Peyer's patch (tissue), 4 donors: ENCODE data around the gene TSPOAP1. TPM values are rescaled to one million over a fixed set of nuclear protein-coding genes. Genes with fewer than 3 reads are reported as not detected.
A peak's percentile ranks its signal among the peaks of the same experiment; 100 is the strongest.

ENCODE experiments used
- DNase-seq, 3 donors: peaks; one replicate each; pipeline ENCODE4 v3.0.0-alpha.2; 2017 to 2019
- H3K27ac ChIP-seq, 4 donors: fragments of 200-600 bp; sonication (generic); one replicate each; pipeline ENCODE4 v1.5.1; 2016 to 2019
- H3K27me3 ChIP-seq, 2 donors: fragments of 200-600 bp; sonication (generic); one replicate each; pipeline ENCODE4 v1.5.1; 2019
- H3K36me3 ChIP-seq, 3 donors: fragments of 200-600 bp; sonication (generic); one replicate each; pipeline ENCODE4 v1.5.1; 2016 to 2019
- H3K4me1 ChIP-seq, 4 donors: fragments of 200-600 bp; sonication (generic); one replicate each; pipeline ENCODE4 v1.5.1; 2016 to 2019
- H3K4me3 ChIP-seq, 4 donors: fragments of 200-600 bp; sonication (generic); 1 replicate in 3 of 4; 2 replicates in 1 of 4; pipeline ENCODE4 v1.5.1; 2016 to 2019; ENCODE audit warnings: mild to moderate bottlenecking in 1 of 4
- H3K9me3 ChIP-seq, 4 donors: fragments of 200-600 bp; sonication (generic); one replicate each; pipeline ENCODE4 v1.5.1; 2016 to 2019; ENCODE audit warnings: mild to moderate bottlenecking in 1 of 4
- POLR2A ChIP-seq, 2 donors: fragments of 450-650 bp; IDR thresholded peaks; one replicate each; pipeline ENCODE4 v1.5.1; 2017; ENCODE audit warnings: antibody characterized with exemption in 2 of 2, mild to moderate bottlenecking in 2 of 2, moderate library complexity in 2 of 2
- total RNA-seq, 4 donors: library from RNA; depleted of rRNA; stranded (reverse); fragments of >200 nt; gene quantifications; one replicate each; pipeline ENCODE4 v1.1.0, GENCODE V29; 2016
- TF ChIP-seq, protein P1 (sequence below), 6 experiments: fragments of 450-650 bp in 4 of 6; fragments of 200-600 bp in 2 of 6; sonication (generic) in 1 of 6; IDR thresholded peaks; one replicate each; pipeline ENCODE4 v1.5.1; 2017 to 2019; ENCODE audit warnings: antibody characterized with exemption in 6 of 6, mild to moderate bottlenecking in 3 of 6, moderate library complexity in 1 of 6

Gene TSPOAP1
- total RNA-seq, 4 donors from 2014 or later: 9.1 to 11.9 (median 10.4) TPM

DNA sequence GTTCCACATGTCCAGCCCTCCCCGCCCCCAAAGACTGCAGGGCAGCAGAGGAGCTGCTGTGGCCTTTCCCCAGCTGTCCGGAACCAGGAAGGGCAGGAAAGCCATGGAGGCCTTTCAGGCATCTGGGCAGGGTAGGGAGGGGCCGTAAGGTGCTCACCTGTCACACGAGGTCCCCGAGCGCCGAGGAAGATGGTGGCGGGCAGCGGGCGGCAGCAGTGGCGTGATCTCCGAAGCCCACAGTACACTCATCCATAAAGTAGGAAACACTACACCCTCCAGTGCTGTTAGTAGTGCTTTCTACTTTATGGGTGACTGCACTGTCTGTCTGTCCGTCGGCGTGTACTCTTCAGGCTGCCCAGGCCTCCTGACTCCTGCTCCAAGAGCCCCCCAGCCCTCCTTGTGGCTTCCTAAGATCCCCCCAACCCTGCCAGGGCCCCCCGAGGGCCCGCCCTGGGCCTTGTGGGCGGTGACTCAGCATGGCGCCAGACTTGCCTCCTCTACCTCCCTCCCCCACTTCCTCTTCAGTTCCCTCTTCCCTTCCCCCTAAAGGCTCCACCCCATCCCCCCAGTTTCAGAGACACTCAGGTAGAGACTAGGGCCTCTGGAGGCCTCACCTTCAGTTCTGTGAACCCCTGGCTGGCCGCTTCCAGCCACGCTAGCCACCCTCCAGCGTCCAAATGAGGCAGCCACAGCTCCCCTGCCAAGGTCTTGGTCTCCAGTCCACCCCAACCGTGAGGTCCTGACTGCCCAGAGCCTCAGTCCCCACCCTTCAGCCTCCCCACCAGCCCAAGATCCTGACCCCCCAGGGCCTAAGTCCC is 2.6 kb upstream of the TSPOAP1 start:
- DNase-seq: peak; percentile 47 to 88 (median 88)
- Histone ChIP-seq H3K27ac (peak overlapping the region; percentile 79 to 97 (median 95)), H3K4me1 (peaks cover 0 to 29% (median 17%) of the 10 kb centered on the region in 4 donors), H3K9me3 (no peaks in the 10 kb centered on the region), H3K27me3 (no peaks in the 10 kb centered on the region), H3K36me3 (no peaks in the 10 kb centered on the region), H3K4me3 (peak overlapping the region; percentile 57 to 88 (median 72))
- no peak for TF ChIP-seq POLR2A (IDR thresholded peaks at IDR 0.05)
- TF ChIP-seq, protein P1, sequence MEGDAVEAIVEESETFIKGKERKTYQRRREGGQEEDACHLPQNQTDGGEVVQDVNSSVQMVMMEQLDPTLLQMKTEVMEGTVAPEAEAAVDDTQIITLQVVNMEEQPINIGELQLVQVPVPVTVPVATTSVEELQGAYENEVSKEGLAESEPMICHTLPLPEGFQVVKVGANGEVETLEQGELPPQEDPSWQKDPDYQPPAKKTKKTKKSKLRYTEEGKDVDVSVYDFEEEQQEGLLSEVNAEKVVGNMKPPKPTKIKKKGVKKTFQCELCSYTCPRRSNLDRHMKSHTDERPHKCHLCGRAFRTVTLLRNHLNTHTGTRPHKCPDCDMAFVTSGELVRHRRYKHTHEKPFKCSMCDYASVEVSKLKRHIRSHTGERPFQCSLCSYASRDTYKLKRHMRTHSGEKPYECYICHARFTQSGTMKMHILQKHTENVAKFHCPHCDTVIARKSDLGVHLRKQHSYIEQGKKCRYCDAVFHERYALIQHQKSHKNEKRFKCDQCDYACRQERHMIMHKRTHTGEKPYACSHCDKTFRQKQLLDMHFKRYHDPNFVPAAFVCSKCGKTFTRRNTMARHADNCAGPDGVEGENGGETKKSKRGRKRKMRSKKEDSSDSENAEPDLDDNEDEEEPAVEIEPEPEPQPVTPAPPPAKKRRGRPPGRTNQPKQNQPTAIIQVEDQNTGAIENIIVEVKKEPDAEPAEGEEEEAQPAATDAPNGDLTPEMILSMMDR (IDR thresholded peaks at IDR 0.05): no peak

DNA sequence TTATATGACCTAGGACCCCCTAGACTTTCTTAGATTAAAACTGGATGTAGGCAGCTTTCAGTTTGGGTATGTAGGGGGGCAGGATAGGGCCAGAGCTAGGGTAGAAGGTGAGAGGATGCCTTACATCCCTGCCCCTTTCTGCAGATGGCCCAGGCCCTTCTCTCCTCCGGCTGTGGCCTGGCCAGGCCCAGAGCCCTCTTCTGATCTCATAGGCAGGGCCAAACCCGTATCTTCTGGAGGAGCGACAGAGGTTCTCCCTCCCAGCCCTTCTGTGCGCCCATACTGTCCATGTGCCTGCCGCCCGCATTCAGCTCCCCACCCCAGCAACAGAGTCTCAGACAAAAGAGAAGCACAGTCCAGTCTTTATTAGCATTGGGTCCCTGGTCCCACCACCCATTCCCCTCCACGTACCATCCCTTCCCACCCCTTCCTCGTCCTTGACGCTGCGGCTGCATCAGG is 2.0 kb upstream of the TSPOAP1 start:
- Histone ChIP-seq H3K9me3 (no peaks in the 10 kb centered on the region), H3K36me3 (no peaks in the 10 kb centered on the region), H3K27ac (peak overlapping the region; percentile 79 to 97 (median 95)), H3K4me3 (peak overlapping the region; percentile 57 to 88 (median 72)), H3K27me3 (no peaks in the 10 kb centered on the region), H3K4me1 (peaks cover 0 to 26% (median 11%) of the 10 kb centered on the region in 4 donors)
- TF ChIP-seq POLR2A (IDR thresholded peaks at IDR 0.05): no peak
- TF ChIP-seq, protein P1 (IDR thresholded peaks at IDR 0.05): no peak
- DNase-seq: no peak

DNA sequence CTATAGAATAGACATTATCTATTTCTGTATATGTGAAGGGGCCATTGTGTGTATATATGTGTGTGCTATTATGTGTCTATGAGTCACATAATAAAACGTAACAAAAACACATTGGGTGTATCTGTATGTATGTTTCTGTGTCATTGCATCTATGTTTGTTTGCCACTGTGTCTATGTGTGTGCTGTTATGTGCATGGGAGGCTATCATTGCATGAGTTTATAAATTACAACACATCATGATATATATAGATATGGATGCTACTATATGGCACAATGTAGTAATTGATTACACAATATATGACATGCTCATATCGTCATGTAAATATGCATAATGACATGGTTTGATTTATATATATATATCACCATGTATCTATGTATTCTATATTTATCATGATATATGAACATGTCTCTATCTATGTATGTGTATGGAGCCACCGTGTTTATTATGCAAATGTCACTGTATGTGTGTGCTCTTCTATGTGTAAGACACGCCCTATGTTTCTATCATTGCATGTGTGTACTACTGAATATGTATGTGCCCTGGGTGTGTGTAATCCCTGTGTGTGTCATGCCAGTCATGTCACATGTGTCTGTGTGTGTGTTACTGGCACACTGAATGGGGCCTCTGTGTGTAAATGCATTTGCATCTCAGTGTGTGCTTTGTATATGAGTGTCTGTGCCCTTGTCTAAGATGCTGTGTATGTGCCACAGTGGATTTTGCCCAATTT is 1.4 kb upstream of the TSPOAP1 start:
- peak in 1 of 3 donors; percentile 43 for DNase-seq
- peaks cover 0 to 23% (median 6%) of the 10 kb centered on the region in 4 donors for H3K4me1 ChIP-seq
- H3K27ac ChIP-seq: peak overlapping the region in 3 of 4 donors; percentile 47 to 97 (median 96)
- H3K36me3 ChIP-seq: no peaks in the 10 kb centered on the region
- H3K27me3 ChIP-seq: no peaks in the 10 kb centered on the region
- H3K9me3 ChIP-seq: no peaks in the 10 kb centered on the region
- TF ChIP-seq POLR2A (IDR thresholded peaks at IDR 0.05): no peak
- TF ChIP-seq, protein P1 (IDR thresholded peaks at IDR 0.05): no peak
- H3K4me3 ChIP-seq: peak overlapping the region; percentile 57 to 88 (median 72)

DNA sequence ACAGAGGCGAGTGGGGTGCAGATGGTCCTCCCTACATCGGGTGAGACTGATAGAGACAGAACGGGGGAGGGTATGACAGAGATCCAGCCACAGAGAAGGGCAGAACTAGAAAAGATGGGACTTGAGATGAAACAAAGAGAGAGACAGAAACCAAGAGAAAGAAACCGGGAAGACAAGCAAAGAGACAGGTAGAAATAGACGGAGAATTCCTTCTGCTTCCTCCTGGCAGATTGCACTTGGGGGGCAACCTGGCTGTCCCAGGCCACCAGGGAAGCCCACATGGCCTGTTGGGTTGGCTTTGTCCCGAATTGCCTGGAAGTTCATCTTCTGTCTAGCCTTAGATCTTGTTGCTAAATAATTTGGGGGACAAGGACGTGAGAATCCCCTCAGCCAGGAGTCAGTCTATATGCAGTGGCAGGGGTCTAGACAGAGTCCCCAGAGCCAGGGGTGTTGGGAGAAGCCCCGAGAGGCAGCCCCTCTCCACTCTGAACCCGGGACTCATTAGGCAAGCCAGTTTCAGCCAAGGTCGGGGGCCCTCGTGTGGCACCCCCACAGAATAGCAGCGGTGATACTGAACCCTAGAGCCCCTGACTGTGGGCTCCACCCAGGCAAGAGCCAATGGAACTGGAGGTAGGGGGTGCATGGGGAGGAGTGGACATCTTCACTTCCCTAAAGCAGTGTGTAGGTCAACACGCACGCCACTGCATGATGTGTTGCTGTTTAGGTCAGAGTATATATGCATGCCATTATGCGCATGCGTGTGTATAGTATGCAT is 627 bp upstream of the TSPOAP1 start:
- no peaks in the 10 kb centered on the region for H3K9me3 ChIP-seq
- H3K4me3 ChIP-seq: peak overlapping the region; percentile 11 to 88 (median 30)
- H3K4me1 ChIP-seq: peaks cover 0 to 20% (median 3%) of the 10 kb centered on the region in 4 donors
- no peaks in the 10 kb centered on the region for H3K36me3 ChIP-seq
- H3K27ac ChIP-seq: peak overlapping the region; percentile 35 to 97 (median 52)
- DNase-seq: peak; percentile 55 to 83 (median 82)
- H3K27me3 ChIP-seq: no peaks in the 10 kb centered on the region
- TF ChIP-seq POLR2A (IDR thresholded peaks at IDR 0.05): peak in 1 of 2 donors; percentile 1
- TF ChIP-seq, protein P1 (IDR thresholded peaks at IDR 0.05): peak in 5 of 6 experiments; percentile 16 to 36 (median 23)
